Measurements from ENCODE around the gene LFNG. TPM values are rescaled to one million over a fixed set of nuclear protein-coding genes. Genes with fewer than 3 reads are reported as not detected.

Gene LFNG
- total and polyA plus RNA-seq, 4 donors = 0.22 to 2.9 (median 2.6) TPM

DNA sequence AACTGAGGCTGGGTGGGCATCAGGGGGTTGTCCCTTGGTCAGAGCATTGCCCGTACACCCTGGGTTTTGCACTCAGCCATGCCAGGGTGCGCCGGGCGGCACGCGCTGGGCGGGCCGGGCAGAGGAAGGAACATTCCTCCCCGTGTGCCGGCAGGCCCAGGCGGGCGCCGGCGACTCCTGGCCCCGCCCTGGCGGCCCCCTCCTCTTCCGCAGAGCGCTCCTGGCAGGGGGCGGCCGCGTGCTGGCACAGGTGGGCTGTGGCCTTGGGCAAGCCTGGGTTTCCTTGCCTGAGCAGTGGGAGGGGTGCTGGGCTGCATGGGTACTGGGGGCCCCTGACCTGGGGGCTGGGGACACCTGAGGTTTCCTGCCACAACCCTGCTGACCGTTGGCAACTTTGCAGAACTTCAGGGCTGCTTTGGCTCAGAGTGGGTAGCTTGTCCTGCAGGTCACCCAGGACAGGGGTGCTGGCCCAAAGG is 3.9 kb downstream of the LFNG start:
- H3K9me3 ChIP-seq (ENCODE audit: control insufficient read depth in 4 of 4, low read length in 3 of 4) = no peaks in the 10 kb centered on the region
- no peaks in the 10 kb centered on the region for H3K27me3 ChIP-seq (ENCODE audit: control insufficient read depth in 4 of 4, insufficient read depth in 4 of 4, low read length in 3 of 4)
- H3K27ac ChIP-seq (ENCODE audit: low read depth in 1 of 2, low read length in 2 of 2) = peak overlapping the region in 1 of 2 donors; percentile 7
- 55% methylated on average over 22 of the region's 22 CpGs for whole genome bisulfite sequencing
- H3K4me1 ChIP-seq (ENCODE audit: control insufficient read depth in 4 of 4, insufficient read depth in 4 of 4, low read length in 3 of 4) = peaks cover 2 to 37% (median 11%) of the 10 kb centered on the region in 4 donors
- DNase-seq (ENCODE audit: low spot score) = no peak
- H3K36me3 ChIP-seq (ENCODE audit: control insufficient read depth in 4 of 4, insufficient read depth in 3 of 4, low read depth in 1 of 4, low read length in 3 of 4) = no peaks in the 10 kb centered on the region
- H3K9ac ChIP-seq (ENCODE audit: low read depth in 1 of 2, low read length in 2 of 2) = no peak overlapping the region
- no peak overlapping the region for H3K4me3 ChIP-seq (ENCODE audit: low read depth in 1 of 3, low read length in 3 of 3)
- TF ChIP-seq RAD21 (IDR thresholded peaks at IDR 0.05) = no peak

DNA sequence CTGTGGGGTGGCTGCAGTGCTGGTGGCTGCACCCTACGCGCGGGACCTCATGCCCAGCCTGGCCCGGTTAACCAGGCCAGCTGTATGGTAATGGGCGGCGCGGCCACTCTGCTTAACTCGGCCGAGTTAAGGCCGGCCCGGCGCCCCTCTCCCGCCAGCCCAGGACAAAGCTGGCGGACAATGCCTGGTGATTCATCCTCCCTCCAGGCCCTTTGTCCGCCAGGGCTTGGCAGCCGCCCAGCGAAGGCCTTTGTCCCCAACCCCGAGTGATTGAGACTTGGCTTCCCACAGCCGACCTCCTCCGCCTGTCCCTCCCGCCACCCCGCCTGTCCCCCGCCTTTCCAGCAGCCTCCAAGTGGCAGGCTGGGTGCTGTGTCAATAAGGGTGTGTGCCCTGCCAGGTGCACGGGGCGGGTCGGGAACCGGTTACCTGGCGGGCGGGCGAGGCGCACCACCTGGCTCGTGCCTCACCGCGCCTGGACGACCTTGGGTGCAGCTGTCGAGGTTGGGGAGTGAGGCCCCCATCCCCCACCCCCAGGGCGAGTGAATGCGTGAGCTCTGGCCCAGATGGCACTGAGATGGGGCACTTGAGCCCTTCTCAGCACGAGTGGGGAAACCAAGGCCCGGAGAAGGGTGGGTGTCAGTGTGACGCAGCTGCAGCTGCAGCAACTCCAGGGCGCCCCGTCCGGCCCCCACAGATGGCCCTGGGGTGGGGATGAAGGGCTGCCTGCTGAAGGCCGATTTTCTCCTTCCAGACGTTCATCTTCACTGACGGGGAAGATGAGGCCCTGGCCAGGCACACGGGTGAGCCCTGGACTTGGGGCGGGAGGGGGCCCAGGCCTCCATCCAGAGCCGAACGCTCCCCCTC is 4.6 kb downstream of the LFNG start:
- 60% methylated on average over 51 of the region's 51 CpGs for WGBS
- Histone ChIP-seq H3K4me3 (ENCODE audit: low read depth in 1 of 3, low read length in 3 of 3) (no peak overlapping the region), H3K27me3 (ENCODE audit: control insufficient read depth in 4 of 4, insufficient read depth in 4 of 4, low read length in 3 of 4) (no peaks in the 10 kb centered on the region), H3K36me3 (ENCODE audit: control insufficient read depth in 4 of 4, insufficient read depth in 3 of 4, low read depth in 1 of 4, low read length in 3 of 4) (no peaks in the 10 kb centered on the region), H3K4me1 (ENCODE audit: control insufficient read depth in 4 of 4, insufficient read depth in 4 of 4, low read length in 3 of 4) (peaks cover 0 to 33% (median 7%) of the 10 kb centered on the region in 4 donors), H3K27ac (ENCODE audit: low read depth in 1 of 2, low read length in 2 of 2) (peak overlapping the region in 1 of 2 donors; percentile 7), H3K9ac (ENCODE audit: low read depth in 1 of 2, low read length in 2 of 2) (no peak overlapping the region), H3K9me3 (ENCODE audit: control insufficient read depth in 4 of 4, low read length in 3 of 4) (no peaks in the 10 kb centered on the region)
- DNase-seq (ENCODE audit: low spot score) = no peak
- TF ChIP-seq JUND (IDR thresholded peaks at IDR 0.05) (peak in 1 of 2 donors; percentile 40), FOXA2 (IDR thresholded peaks at IDR 0.05) (peak; percentile 9), NR2F2 (IDR thresholded peaks at IDR 0.05) (no peak)
- TF ChIP-seq, protein P1, sequence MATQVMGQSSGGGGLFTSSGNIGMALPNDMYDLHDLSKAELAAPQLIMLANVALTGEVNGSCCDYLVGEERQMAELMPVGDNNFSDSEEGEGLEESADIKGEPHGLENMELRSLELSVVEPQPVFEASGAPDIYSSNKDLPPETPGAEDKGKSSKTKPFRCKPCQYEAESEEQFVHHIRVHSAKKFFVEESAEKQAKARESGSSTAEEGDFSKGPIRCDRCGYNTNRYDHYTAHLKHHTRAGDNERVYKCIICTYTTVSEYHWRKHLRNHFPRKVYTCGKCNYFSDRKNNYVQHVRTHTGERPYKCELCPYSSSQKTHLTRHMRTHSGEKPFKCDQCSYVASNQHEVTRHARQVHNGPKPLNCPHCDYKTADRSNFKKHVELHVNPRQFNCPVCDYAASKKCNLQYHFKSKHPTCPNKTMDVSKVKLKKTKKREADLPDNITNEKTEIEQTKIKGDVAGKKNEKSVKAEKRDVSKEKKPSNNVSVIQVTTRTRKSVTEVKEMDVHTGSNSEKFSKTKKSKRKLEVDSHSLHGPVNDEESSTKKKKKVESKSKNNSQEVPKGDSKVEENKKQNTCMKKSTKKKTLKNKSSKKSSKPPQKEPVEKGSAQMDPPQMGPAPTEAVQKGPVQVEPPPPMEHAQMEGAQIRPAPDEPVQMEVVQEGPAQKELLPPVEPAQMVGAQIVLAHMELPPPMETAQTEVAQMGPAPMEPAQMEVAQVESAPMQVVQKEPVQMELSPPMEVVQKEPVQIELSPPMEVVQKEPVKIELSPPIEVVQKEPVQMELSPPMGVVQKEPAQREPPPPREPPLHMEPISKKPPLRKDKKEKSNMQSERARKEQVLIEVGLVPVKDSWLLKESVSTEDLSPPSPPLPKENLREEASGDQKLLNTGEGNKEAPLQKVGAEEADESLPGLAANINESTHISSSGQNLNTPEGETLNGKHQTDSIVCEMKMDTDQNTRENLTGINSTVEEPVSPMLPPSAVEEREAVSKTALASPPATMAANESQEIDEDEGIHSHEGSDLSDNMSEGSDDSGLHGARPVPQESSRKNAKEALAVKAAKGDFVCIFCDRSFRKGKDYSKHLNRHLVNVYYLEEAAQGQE (IDR thresholded peaks at IDR 0.05) = no peak

DNA sequence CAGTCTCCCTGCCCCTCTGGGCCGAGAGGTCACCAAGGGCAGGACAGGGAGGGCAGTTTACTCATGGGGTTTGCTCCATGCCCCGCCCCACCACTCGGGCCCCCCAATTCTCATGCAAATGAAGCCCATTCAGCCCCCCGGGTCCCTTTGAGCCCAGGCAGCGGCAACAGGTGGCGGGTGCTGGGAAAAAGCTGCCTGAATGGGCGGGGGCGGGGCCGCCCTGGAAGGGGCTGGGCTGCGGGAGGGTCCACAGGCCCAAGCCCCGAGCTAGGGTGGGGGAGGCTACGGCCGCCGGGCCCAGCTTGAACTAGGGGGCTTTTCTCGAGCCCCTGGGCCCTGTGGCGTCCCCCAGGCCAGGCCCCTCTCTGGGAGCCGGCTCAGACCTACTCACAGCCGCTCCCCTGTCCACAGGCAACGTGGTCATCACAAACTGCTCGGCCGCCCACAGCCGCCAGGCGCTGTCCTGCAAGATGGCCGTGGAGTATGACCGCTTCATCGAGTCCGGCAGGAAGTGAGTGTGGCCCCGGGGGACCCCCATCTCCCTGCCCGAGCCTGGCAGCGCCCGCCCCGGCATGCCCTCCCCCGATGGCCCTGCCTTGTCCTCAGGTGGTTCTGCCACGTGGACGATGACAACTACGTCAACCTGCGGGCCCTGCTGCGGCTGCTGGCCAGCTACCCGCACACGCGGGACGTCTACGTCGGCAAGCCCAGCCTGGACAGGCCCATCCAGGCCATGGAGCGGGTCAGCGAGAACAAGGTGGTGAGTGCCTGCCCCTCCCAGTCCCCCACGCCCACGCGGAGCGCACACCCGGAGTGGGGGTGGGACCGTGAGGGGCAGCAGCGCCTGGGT is 5.5 kb downstream of the LFNG start:
- Histone ChIP-seq H3K9me3 (ENCODE audit: control insufficient read depth in 4 of 4, low read length in 3 of 4) (no peaks in the 10 kb centered on the region), H3K27me3 (ENCODE audit: control insufficient read depth in 4 of 4, insufficient read depth in 4 of 4, low read length in 3 of 4) (no peaks in the 10 kb centered on the region), H3K27ac (ENCODE audit: low read depth in 1 of 2, low read length in 2 of 2) (no peak overlapping the region), H3K4me1 (ENCODE audit: control insufficient read depth in 4 of 4, insufficient read depth in 4 of 4, low read length in 3 of 4) (peaks cover 0 to 33% (median 7%) of the 10 kb centered on the region in 4 donors), H3K36me3 (ENCODE audit: control insufficient read depth in 4 of 4, insufficient read depth in 3 of 4, low read depth in 1 of 4, low read length in 3 of 4) (no peaks in the 10 kb centered on the region), H3K9ac (ENCODE audit: low read depth in 1 of 2, low read length in 2 of 2) (no peak overlapping the region), H3K4me3 (ENCODE audit: low read depth in 1 of 3, low read length in 3 of 3) (no peak overlapping the region)
- no peak for DNase-seq (ENCODE audit: low spot score)
- TF ChIP-seq TAF1 (conservative IDR thresholded peaks at IDR 0.05) (no peak), NR2F2 (IDR thresholded peaks at IDR 0.05) (no peak), RXRA (IDR thresholded peaks at IDR 0.05) (no peak), JUND (IDR thresholded peaks at IDR 0.05) (no peak), EGR1 (IDR thresholded peaks at IDR 0.05; ENCODE audit: low read depth in 2 of 2) (no peak), FOXA2 (IDR thresholded peaks at IDR 0.05) (no peak), RAD21 (IDR thresholded peaks at IDR 0.05) (no peak)
- TF ChIP-seq, protein P2, sequence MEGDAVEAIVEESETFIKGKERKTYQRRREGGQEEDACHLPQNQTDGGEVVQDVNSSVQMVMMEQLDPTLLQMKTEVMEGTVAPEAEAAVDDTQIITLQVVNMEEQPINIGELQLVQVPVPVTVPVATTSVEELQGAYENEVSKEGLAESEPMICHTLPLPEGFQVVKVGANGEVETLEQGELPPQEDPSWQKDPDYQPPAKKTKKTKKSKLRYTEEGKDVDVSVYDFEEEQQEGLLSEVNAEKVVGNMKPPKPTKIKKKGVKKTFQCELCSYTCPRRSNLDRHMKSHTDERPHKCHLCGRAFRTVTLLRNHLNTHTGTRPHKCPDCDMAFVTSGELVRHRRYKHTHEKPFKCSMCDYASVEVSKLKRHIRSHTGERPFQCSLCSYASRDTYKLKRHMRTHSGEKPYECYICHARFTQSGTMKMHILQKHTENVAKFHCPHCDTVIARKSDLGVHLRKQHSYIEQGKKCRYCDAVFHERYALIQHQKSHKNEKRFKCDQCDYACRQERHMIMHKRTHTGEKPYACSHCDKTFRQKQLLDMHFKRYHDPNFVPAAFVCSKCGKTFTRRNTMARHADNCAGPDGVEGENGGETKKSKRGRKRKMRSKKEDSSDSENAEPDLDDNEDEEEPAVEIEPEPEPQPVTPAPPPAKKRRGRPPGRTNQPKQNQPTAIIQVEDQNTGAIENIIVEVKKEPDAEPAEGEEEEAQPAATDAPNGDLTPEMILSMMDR (IDR thresholded peaks at IDR 0.05; ENCODE audit: low read depth, low read length, missing input control) = no peak
- TF ChIP-seq, protein P3, sequence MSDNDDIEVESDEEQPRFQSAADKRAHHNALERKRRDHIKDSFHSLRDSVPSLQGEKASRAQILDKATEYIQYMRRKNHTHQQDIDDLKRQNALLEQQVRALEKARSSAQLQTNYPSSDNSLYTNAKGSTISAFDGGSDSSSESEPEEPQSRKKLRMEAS (IDR thresholded peaks at IDR 0.05) = no peak
- 79% methylated on average over 53 of the region's 53 CpGs for WGBS
